Activated T-helper 1 cell treated with anti-CD3 and anti-CD28 coated beads, Interleukin-12 subunit alpha, Interleukin-12 subunit beta, Interleukin-2, Interleukin-4 antibody, amounts not matched to agents 30 ng/mL and 10 ng/mL and 1 ng/mL, durations not matched to agents 14 hours and 24 hours and 36 hours (primary cell): ENCODE measurements around the gene ZBTB47. TPM values are rescaled to one million over a fixed set of nuclear protein-coding genes. Genes with fewer than 3 reads are reported as not detected.
A peak's percentile ranks its signal among the peaks of the same experiment; 100 is the strongest.

Source experiments
- DNase-seq: peaks from one replicate; pipeline ENCODE4 v3.0.0; 2021; ENCODE audit warnings: low spot score
- H3K27ac Mint-ChIP-seq: one replicate; pipeline ENCODE4 v1.8.0; 2021; ENCODE audit warnings: mild to moderate bottlenecking, mixed read lengths
- H3K27me3 Mint-ChIP-seq: one replicate; pipeline ENCODE4 v1.8.0; 2022; ENCODE audit warnings: mild to moderate bottlenecking, moderate library complexity, mixed read lengths; ENCODE audit not compliant: insufficient read depth
- H3K36me3 Mint-ChIP-seq: one replicate; pipeline ENCODE4 v1.8.0; 2021; ENCODE audit warnings: low read depth, mixed read lengths
- H3K4me1 Mint-ChIP-seq: one replicate; pipeline ENCODE4 v1.8.0; 2021; ENCODE audit warnings: low read depth, mixed read lengths
- H3K4me3 Mint-ChIP-seq: one replicate; pipeline ENCODE4 v1.8.0; 2021; ENCODE audit warnings: mild to moderate bottlenecking, moderate library complexity, mixed read lengths
- H3K9me3 Mint-ChIP-seq: one replicate; pipeline ENCODE4 v1.8.0; 2021; ENCODE audit warnings: mixed read lengths
- intact Hi-C: fragments of 100-400 bp; cut with micrococcal nuclease; formaldehyde crosslinking; loops from one replicate; pipeline ENCODE4 v1.15.1; 2024
- total RNA-seq: library from RNA; stranded (reverse); gene quantifications from 2 replicates; pipeline ENCODE4 v1.2.3, GENCODE V29; 2022

Gene ZBTB47
- total RNA-seq, 1 donor from 2014 or later = 1.8 TPM

- Mint-ChIP-seq H3K27me3 (peaks cover 6% of the 10 kb centered on the region), H3K36me3 (peaks cover 4% of the 10 kb centered on the region), H3K4me3 (peak overlapping the region; percentile 39), H3K4me1 (peaks cover 23% of the 10 kb centered on the region), H3K9me3 (no peaks in the 10 kb centered on the region), H3K27ac (no peak overlapping the region)
- no peak for DNase-seq
- intact Hi-C loops = no loop called here
Observed at GRCh38 chr3:42655331-42655888, 1.9 kb downstream of the ZBTB47 start.

GRCh38 chr3:42655980-42656679, 2.6 kb downstream of the ZBTB47 start:
- Mint-ChIP-seq H3K36me3 (peaks cover 4% of the 10 kb centered on the region), H3K27me3 (peaks cover 6% of the 10 kb centered on the region), H3K9me3 (no peaks in the 10 kb centered on the region), H3K27ac (no peak overlapping the region), H3K4me1 (peaks cover 23% of the 10 kb centered on the region), H3K4me3 (no peak overlapping the region)
- intact Hi-C loops = no loop called here
- DNase-seq = no peak

DNA sequence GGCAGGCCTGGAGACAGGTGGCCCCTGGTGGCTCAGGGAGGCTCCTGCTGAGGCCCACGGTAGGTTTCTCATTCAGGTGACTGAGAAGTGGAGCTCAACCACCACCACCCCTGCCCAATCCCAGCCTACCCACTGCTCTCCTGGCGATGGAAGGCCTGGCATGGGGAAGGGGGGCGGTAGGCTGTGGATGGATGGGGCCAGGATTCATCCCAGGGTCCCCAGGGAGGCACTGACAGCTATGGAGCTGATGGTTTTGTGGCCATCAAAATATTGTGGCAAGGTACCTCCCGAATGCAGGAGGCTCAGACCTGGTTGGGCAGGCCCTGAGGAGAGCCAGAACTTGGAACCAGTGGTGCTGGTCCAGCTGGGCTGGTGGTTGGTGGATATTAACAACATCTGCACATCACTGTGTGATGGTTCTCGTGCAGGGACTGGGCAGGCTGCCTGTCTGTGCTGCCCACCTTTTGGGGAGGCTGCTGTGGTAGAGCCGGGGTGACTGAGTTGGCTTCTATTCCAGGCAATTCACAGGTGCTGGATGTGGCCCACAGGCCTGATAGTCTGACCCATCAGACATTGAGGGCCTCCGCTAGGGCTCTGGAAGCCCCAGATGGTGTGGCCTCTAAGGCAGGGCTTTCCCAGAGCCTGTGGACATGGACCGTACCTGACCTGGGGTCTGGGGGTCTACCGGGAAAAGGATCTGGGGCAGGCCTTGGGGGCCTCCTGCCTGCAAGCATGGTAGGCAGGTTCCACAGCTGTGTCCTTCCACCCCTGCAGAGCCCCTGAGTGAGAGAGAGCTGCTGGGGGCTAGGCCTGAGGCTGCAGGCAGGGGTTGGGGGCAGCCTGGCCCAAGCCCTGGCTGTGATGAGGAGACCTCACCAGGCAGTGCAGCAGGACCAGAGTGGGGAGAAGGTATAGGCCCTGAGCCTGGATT, 3.4 kb downstream of the ZBTB47 start:
- Mint-ChIP-seq H3K9me3 (no peaks in the 10 kb centered on the region), H3K4me3 (no peak overlapping the region), H3K27me3 (peaks cover 6% of the 10 kb centered on the region), H3K27ac (no peak overlapping the region), H3K4me1 (peaks cover 19% of the 10 kb centered on the region), H3K36me3 (peaks cover 2% of the 10 kb centered on the region)
- no peak for DNase-seq
- intact Hi-C loops = no loop called here

DNA sequence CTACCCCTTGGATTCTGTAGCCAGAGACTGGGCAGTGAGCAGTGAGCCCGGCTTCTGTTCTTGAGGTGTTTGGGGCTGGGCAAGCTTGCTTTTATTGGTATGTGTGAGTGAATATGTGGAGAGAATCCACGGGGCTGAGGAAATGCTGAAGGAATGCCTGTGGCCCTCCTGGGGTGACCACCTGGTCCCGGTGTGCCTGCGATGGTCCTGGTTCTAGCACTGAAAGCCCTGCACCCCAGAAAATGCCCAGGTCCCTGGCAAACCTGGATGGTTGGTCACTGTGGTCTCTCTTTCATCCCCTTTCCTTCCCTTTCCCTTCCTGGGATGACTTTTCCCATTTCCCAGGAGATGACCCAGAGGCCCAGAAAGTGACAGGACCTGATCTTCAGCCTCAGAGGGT, 4.2 kb downstream of the ZBTB47 start:
- Mint-ChIP-seq H3K27me3 (peaks cover 6% of the 10 kb centered on the region), H3K36me3 (peaks cover 2% of the 10 kb centered on the region), H3K4me3 (no peak overlapping the region), H3K9me3 (no peaks in the 10 kb centered on the region), H3K4me1 (peaks cover 11% of the 10 kb centered on the region), H3K27ac (no peak overlapping the region)
- intact Hi-C loops = no loop called here
- no peak for DNase-seq

DNA sequence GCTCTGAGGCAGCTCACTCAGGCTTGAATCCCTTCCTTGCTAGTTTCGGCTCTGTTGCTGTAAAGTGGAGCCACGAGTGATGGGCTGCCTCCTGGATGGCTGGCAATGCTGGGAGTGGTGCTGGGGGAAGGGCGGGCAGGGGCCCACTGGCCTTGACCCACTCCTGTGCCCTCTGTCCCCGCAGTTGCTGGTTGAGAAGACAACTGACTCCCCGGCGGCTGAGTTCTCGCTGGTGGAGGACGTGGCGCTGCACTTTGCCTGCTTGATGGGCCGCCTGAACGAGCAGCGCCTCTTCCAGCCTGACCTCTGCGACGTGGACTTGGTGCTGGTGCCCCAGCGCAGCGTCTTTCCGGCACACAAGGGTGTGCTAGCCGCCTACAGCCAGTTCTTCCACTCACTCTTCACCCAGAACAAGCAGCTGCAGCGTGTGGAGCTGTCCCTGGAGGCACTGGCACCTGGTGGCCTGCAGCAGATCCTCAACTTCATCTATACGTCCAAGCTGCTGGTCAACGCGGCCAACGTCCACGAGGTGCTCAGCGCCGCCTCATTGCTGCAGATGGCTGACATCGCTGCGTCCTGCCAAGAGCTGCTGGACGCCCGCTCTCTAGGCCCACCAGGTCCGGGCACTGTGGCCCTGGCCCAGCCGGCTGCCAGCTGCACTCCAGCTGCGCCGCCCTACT, 4.7 kb downstream of the ZBTB47 start:
- no peaks in the 10 kb centered on the region for H3K9me3 Mint-ChIP-seq
- H3K4me1 Mint-ChIP-seq = peaks cover 6% of the 10 kb centered on the region
- H3K36me3 Mint-ChIP-seq = peaks cover 2% of the 10 kb centered on the region
- H3K27ac Mint-ChIP-seq = no peak overlapping the region
- intact Hi-C loops = no loop called here
- peaks cover 6% of the 10 kb centered on the region for H3K27me3 Mint-ChIP-seq
- no peak for DNase-seq
- H3K4me3 Mint-ChIP-seq = no peak overlapping the region

DNA sequence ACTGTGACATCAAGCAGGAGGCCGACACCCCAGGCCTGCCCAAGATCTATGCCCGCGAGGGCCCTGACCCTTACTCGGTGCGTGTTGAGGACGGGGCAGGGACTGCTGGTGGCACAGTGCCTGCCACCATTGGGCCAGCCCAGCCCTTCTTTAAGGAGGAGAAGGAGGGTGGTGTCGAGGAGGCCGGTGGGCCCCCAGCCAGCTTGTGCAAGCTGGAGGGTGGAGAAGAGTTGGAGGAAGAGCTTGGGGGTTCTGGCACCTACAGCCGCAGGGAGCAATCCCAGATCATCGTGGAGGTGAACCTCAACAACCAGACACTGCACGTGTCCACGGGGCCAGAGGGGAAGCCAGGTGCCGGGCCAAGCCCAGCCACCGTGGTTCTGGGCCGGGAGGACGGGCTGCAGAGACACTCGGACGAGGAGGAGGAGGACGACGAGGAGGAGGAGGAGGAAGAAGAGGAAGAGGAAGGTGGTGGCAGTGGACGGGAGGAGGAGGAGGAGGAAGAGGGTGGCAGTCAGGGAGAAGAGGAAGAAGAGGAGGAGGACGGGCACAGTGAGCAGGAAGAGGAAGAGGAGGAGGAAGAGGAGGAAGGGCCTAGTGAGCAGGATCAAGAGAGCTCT, 5.4 kb downstream of the ZBTB47 start:
- H3K27me3 Mint-ChIP-seq = peaks cover 3% of the 10 kb centered on the region
- H3K4me3 Mint-ChIP-seq = no peak overlapping the region
- H3K9me3 Mint-ChIP-seq = no peaks in the 10 kb centered on the region
- peaks cover 2% of the 10 kb centered on the region for H3K36me3 Mint-ChIP-seq
- no peak overlapping the region for H3K27ac Mint-ChIP-seq
- intact Hi-C loops = no loop called here
- H3K4me1 Mint-ChIP-seq = no peaks in the 10 kb centered on the region
- DNase-seq = no peak

GRCh38 chr3:42659451-42660130, 6.1 kb downstream of the ZBTB47 start:
- H3K9me3 Mint-ChIP-seq = no peaks in the 10 kb centered on the region
- no peaks in the 10 kb centered on the region for H3K4me1 Mint-ChIP-seq
- H3K27me3 Mint-ChIP-seq = peaks cover 3% of the 10 kb centered on the region
- H3K27ac Mint-ChIP-seq = no peak overlapping the region
- DNase-seq = no peak
- intact Hi-C loops = no loop called here
- peaks cover 2% of the 10 kb centered on the region for H3K36me3 Mint-ChIP-seq
- no peak overlapping the region for H3K4me3 Mint-ChIP-seq

GRCh38 chr3:42660131-42660715, 6.7 kb downstream of the ZBTB47 start:
- Mint-ChIP-seq H3K9me3 (no peaks in the 10 kb centered on the region), H3K36me3 (peaks cover 2% of the 10 kb centered on the region), H3K27me3 (peaks cover 3% of the 10 kb centered on the region), H3K4me1 (no peaks in the 10 kb centered on the region), H3K4me3 (no peak overlapping the region), H3K27ac (no peak overlapping the region)
- intact Hi-C loops = no loop called here
- DNase-seq = no peak

GRCh38 chr3:42660898-42661297, 7.4 kb downstream of the ZBTB47 start:
- no peak overlapping the region for H3K4me3 Mint-ChIP-seq

GRCh38 chr3:42661593-42662022, 8.1 kb downstream of the ZBTB47 start:
- H3K27ac Mint-ChIP-seq = no peak overlapping the region
- intact Hi-C loops = loop anchor here (1.0 kb wide), 1 partner anchor 83 kb away; no protein-coding TSS in a partner anchor
- no peaks in the 10 kb centered on the region for H3K9me3 Mint-ChIP-seq
- H3K36me3 Mint-ChIP-seq = peaks cover 2% of the 10 kb centered on the region
- no peak overlapping the region for H3K4me3 Mint-ChIP-seq
- H3K4me1 Mint-ChIP-seq = no peaks in the 10 kb centered on the region
- no peak for DNase-seq
- peaks cover 1% of the 10 kb centered on the region for H3K27me3 Mint-ChIP-seq

More at GRCh38 chr3:42660898-42661297, 7.4 kb downstream of the ZBTB47 start:
- Mint-ChIP-seq H3K27ac (no peak overlapping the region), H3K9me3 (no peaks in the 10 kb centered on the region), H3K36me3 (peaks cover 2% of the 10 kb centered on the region), H3K4me1 (no peaks in the 10 kb centered on the region), H3K27me3 (peaks cover 3% of the 10 kb centered on the region)
- intact Hi-C loops = loop anchor here (1.0 kb wide), 1 partner anchor 83 kb away; no protein-coding TSS in a partner anchor
- DNase-seq = no peak

DNA sequence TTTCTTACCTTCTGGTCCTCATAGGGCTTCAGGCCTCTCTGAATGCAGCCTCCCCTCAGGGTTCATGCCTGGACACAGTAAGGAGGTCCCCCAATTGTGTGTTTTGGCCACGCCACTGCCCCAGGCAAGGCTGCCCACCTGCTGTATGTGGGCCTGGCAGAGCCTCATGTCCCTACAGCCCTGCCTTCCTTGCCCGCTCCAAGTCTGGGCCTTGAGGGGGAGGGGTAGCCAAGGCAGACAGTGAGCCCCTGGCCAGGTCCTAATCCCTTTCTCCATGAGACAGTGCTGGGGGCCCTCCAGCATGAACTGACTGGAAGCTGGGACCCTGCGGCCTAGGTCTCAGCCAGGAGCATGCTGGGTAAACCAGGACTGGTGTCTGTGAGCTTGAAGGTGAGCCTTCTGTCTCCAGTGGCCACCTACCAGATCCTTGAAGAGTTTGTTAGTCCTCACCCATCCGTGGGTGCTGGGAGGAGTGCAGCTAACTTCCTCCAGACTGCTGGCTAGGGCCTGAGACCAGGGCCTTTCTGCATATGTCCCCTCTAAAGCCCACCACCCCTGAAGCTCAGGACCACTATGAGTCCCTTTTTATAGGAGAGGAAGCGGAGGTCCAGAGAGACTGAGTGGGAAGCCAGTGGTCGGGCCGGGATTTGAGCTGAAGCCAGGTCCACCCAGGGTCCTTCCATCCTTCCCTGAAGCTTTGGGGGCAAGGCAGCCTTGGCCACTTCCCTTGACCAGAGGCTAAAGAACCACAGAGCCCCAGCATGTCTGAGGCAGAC, 8.7 kb downstream of the ZBTB47 start:
- intact Hi-C loops = no loop called here
- Mint-ChIP-seq H3K27me3 (peaks cover 1% of the 10 kb centered on the region), H3K4me3 (no peak overlapping the region), H3K4me1 (no peaks in the 10 kb centered on the region), H3K36me3 (peaks cover 2% of the 10 kb centered on the region), H3K9me3 (no peaks in the 10 kb centered on the region), H3K27ac (no peak overlapping the region)
- DNase-seq = no peak
